ENCODE measurements around the gene TRIM28. TPM values are rescaled to one million over a fixed set of nuclear protein-coding genes. Genes with fewer than 3 reads are reported as not detected.

Gene TRIM28
- total RNA-seq, 1 donor from 2014 or later = 140 TPM

DNA sequence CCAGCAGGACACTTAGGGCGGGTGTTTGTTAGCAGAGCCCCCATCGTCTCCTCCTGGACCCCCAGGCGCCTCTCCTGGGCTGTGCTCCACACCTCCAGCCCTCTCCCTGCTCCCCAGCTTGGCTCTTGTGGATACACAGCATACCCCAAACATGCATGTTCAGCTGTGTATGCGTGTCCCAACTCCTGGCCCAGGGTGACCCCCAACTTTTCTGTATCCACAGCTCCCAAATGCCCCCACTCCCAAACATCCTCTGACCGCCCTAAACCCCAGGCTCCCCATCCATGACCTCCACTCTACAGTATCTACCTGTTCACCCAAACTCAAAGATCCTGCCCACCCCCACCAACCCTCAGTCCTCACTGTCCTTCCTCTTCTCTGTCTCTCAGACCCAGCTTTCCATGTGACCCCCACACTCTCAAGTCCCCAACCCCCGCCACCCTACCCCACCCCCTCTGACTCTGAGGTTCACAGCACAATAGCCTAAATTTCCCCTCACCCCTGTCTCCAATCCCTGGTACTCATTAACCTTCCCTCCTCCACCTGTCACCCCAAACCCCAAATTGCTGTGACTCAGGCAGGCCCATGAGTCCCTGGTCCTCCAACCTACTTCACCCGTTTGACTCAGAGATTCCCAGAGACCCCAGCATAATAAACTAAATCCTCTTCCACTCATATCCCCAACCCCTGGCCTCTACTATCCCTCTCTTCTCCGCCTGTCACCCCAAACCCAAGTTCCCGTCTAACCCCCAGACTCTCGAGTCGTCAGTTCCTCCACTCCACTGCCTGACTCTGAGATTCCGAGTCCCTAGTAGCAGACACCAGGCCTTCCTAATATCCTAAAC lies 13.6 kb downstream of the TRIM28 start:
- intact Hi-C loops (cut with DNase I) = no loop called here
- DNase-seq (ENCODE audit: low spot score) = no peak

DNA sequence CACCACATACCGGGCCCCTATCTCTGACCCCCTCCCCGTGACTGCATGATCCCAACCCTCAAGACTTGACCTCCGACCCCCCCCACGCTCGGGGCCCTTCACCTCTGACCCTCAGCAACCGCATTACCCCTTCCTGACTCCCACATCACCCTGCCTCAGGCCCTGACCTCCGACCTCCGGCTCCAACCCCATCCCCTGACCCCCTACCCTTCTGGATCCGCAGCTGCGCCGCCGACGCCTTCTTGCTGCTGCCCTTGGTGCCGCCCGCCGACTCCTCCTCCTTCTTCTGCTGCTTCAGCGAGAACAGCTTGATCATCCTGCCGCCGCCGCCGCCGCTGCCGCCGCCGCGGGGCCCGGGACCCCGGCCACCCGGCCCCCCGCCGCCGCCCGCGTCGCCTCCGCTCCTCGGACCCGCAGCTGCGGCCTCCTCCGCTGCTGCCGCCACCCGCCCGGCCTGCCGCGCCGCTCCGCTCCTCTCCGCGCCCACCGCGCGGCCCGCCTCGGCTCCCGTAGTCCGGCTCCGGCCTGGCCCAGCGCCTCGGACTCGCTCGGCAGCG lies 14.3 kb downstream of the TRIM28 start, which contains the start of gene UBE2M:
Gene UBE2M, minus strand, starts transcription at position 546 of the 557 bp plus-strand sequence. Its CDS starts 230 bp downstream, at position 316.
- no peak for DNase-seq (ENCODE audit: low spot score)
- intact Hi-C loops (cut with DNase I) = no loop called here

DNA sequence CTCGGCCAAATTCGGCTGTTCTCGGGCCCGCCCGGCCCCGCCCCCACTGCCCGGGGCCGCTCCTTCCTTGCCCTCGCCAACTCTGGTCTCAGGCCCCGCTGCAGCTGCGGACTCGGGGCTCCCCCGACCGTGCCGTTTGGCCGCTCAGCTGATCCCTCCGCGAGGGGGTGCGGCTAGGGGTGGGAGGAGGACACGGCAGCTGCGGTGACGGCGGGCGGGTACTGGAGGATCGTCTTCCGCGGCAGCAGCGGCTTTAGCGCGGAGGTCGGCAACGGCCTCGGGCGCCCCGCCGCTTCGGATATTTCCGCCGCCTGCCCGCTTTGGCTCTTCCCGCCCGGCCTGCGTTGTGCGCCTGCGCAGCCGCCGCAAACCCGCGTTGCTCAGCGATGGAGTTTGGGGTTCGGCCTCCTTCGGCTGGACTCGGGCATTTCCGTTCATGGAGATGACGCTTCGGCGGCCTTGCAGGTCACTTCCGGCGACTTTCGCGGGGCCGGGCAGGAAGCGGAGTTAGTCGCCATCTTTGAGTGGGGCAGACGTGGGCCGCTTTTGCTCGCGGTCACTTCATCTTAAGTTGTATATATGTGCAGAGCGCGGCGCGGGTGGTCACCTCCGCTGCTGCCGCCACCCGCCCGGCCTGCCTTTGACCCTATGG lies 14.9 kb downstream of the TRIM28 start:
- intact Hi-C loops (cut with DNase I) = loop anchor here (1.0 kb wide), 1 partner anchor 14 kb away; no protein-coding TSS in a partner anchor

DNA sequence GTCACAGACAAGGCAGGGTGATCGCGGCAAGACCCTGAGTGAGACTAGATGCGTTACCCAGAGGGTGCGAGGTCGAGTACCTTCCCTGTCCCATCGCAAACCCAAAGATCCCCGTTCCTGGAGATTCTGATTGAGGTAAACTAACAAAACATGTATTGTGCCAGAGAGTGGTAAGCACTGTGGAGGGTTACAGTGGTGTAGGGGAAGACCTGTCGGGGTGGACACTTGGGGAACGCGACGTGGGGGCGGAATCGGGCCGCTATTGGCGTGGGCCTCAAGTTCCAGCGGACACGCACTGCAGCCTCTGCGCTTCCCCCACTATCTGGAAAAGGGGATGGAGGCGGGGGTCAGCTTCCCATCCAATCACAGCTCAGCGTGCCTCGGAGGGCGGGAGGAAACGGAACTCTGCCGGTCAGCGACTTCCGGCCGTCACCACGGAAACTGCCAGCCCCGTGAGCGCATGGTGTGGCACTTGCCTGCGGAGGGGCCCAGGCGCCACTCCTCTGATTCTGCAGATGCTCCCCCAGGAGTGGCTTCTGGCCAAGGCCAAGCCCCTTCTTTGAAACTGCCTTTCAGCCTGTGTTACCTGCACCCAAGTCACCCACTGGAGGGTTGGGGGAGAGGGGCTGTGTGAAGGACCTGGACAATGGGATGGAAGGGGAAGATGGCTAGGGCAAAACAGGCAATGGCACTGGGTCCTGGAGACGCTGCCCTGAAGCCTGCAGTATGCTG lies 15.6 kb downstream of the TRIM28 start:
- DNase-seq (ENCODE audit: low spot score) = peak; percentile 95
- intact Hi-C loops (cut with DNase I) = loop anchor here (1.0 kb wide), 1 partner anchor 13 kb away; no protein-coding TSS in a partner anchor

More for the DNA sequence above, 14.9 kb downstream of the TRIM28 start:
- DNase-seq (ENCODE audit: low spot score) = peak; percentile 100

DNA sequence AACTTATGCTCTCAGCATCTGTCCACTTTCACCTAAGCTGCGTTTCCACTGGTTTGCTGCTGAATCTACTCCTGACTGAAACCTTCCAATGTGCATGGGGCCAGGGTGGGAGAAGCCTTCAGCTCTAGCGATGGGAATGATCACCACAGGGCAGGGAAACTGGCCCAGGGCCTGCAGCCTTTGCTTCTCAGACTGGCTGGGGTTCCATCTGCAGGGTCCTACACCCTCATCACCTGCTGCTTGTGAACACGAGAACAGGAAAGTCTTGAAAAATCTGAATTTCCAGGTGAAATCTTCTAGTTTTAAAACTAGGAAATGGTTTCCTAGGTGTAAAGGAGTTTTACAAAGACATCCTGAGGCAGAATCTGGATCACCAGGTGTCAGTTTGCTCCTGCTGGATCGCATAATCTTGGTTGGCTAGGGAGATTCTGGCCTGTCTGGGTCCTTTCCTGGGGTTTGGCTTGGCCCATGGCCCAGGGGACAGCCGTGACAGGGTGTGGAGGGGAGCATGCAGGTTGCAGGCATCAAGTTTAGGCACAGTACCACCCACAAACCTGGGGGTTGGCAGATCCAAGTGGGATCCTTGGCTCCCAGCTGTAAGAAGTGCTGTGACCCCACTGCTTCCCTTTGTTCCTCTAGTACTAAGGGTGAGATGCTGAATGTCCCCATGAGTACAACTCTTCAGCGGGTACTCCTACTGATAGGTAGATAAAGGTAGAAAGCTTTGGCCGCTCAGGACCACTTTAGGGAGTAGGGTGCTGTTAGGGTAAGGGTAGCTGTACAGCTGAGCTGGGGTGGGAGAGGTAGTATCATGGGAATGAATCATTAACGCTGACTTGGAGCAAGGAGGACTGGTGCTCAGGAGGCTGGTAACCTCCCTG lies 16.4 kb downstream of the TRIM28 start:
- intact Hi-C loops (cut with DNase I) = no loop called here
- no peak for DNase-seq (ENCODE audit: low spot score)

DNA sequence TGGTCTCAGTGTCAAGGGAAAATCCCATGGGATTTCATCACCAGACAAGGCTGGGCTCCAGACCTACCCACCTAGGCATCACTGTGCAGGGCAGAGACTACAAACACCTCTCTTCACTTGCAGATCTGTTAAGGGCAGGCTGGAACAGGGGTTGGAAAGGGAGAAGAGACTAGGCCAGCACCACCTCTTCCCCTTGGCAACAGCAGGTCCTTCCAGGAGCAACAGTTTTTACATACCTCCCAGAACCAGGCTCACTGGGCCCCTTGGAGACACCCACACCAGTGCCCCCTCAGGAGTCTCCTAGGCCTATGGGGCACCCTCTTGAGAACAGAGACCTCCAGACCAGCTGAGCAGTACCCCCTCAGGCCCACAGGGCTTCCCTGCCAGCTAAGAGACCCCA lies 17.1 kb downstream of the TRIM28 start:
- intact Hi-C loops (cut with DNase I) = no loop called here
- no peak for DNase-seq (ENCODE audit: low spot score)

DNA sequence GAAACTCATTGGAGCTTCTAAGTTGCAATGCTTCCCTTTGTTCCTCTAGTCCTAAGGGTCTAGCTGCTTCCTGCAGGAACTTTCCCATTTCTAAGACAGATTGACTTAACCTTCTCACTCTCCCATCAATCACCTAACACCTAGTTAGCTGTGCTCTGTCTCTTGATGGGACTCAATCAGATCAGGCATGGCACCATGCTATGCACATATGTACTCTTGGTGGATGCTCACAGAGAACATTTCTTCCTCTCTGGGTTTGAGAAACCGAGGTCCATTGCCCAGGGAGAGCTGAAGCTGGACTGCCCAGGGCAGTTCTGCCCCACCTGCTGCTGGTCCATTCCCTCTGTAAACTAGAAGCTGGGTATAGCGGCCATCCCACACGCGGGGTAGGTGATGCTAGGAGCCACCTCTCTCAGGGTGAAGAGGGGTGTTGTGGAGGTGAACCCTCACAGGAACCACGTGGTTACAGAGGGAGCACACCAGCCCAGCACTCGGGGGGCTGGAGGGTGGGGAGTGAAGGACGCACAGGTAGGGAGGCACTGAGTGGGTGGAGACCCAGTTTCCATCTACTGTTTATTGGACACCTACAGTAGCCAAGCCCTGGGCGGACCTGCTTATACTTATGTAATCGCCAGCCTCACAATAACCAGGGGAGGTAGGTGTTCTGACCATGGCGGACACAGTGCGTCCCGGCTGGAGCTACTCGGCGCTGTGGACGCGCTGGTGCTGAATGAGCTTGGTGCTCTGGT lies 17.7 kb downstream of the TRIM28 start:
- no peak for DNase-seq (ENCODE audit: low spot score)
- intact Hi-C loops (cut with DNase I) = no loop called here

DNA sequence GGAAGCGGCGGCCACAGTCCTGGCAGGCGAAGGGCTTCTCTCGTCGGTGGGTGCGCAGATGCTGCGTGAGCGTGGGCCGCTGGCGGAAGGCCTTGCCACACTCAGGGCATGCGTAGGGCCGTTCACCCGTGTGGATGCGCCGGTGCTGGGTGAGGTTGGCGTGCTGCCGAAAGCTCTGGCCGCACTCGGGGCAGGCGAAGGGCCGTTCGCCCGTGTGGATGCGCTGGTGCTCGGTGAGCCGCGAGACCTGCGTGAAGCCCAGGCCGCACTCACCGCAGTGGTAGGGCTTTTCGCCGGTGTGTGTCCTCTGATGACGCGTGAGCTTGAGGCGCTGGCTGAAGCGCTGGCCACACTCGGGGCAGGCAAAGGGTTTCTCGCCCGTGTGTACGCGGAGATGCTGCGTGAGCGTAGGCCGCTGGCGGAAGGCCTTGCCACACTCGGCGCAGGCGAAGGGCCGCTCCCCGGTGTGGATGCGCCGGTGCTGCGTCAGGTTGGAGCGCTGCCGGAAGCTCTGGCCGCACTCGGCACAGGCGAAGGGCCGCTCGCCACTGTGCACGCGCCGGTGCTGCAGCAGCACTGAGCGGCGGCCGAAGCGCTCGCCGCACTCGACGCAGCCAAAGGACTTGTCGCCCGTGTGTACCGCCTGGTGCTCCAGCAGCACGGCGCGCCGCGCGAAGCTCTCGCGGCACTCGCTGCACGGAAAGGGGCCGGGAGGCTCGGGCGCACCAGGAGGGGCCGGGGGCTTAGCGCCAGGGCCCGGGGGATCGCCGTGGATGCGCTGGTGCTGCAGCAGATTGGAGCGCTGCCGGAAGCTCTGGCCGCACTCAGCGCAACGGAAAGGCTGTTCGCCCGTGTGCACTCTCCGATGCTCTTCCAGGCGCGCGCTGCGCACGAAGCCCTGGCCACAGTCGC lies 18.5 kb downstream of the TRIM28 start:
- no peak for DNase-seq (ENCODE audit: low spot score)
- intact Hi-C loops (cut with DNase I) = no loop called here

DNA sequence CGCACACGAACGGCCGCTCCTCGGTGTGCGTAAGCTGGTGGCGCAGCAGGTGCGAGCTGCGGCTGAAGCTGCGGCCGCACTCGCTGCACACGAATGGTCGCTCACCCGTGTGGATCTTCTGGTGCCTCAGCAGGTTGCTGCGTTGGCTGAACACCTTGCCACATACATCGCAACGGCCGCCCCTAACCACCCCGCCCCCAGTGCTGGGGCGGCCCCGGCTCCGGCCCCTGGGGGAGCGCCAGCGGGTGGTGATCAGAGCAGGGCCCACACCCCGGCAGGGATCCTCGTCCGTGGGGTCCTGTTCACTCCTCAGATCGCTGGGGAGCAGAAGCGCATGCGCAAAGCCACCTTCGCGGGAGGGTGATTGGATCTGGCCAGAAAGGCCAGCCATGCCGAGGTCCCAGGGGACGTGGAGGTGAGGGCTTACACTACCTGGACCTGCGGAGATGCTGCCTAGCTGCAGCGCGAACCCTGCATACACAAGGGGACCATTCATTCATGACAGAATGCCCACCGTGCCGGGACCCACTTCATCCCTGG lies 19.2 kb downstream of the TRIM28 start:
- DNase-seq (ENCODE audit: low spot score) = no peak
- intact Hi-C loops (cut with DNase I) = no loop called here

DNA sequence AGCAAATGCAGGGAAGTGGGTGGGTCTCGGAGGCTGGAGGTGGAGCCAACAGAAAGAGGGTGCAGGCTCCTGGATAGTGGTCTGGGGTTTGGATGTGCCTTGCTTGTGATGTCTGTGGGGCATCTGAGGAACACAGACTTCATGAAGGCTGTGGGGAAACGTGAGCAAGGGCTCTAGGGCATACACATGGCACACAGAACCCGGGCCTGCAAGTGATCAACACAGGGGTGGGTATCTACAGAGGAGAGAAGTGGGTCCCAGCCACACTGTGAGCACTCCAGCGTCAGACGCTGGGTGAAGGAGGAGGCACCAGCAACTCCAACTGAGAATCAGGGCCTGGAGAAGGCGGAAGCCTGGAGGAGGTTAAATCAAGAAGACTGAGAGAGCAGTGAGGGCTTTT lies 20.0 kb downstream of the TRIM28 start:
- no peak for DNase-seq (ENCODE audit: low spot score)
- intact Hi-C loops (cut with DNase I) = no loop called here

DNA sequence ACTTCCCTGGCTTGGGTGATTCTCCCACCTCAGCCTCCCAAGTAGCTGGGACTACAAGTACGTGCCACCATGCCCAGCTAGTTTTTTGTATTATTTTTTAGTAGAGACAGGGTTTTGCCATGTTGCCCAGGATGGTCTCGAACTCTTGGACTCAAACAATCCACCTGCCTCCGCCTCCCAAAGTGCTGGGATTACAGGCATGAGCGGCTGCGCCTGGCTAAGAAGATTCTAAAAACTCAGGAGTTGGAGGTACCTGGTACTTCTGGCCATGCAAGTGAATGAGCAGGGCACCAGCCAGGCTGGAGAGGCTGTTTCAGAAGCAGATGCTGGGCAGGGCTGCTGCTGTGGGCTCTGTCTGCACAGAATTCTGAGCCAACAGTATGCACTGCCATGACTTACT lies 23.1 kb downstream of the TRIM28 start:
- no peak for DNase-seq (ENCODE audit: low spot score)
- intact Hi-C loops (cut with DNase I) = no loop called here

DNA sequence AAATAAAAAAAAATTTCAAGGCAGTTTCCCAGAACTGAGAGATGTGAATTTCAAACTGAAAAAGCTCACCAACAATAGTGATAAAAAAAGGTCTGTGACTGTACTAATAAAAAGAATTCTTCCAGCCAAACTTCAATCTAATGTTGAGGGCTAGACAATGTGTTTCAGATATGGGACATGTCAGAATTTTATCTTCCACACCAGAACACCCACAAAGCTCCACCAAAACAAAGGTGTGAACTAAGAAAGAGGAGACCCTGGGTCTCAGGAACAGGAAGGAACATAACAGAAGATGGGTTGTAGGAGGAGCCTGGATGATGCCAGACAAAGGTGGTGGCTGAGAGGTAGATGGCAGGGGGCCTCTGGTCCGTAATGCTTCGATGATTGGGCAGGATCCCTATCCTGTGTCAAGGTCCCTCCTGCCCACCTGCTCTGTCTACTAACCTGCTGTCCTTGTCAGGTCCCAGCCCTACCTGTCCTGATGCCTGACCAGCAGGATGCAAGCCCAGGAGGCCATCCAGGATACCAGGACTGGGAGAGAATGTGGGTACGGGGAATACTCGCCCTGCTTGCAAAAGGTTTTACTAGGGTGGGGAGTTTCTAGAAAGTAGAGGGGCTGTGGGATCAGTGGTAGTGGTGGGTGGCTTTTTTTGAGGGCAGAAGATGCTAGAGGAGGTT lies 24.7 kb downstream of the TRIM28 start:
- intact Hi-C loops (cut with DNase I) = no loop called here
- DNase-seq (ENCODE audit: low spot score) = peak; percentile 54

DNA sequence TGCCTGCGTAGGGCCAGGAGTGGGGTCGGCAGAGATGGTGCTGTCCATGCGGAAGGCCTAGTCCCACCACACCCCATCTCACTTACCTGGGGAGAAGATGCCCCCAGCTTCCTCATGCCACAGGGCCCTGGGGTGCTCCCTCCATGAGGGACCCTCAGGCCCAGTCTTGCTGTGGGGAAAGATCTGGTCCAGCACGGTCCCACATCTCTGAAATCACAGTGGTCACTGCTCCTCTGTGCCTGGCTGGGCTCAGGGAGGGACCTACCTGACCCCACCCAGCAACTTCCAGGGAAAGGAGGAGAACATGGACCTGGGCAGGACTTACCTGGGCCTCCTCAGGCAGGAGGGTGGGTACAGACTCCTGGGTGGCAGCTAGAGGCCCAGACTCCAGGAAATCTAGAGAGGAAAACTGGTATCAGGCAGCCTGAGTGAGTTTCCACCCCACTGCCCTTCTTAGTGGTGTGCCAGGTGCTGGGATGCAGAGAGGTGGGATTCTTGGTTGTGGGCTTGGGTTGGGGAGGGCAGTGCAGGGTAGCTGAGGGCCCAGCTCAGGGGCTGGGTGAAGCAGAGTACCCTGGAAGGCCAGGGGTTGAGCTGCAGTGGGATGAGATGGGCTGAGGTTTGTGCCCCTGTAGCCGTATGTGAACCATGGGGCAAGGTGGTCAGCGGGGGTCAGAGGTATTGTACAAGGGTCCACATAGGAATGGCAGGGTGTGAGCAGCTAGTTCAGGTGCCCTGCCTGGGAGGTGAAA lies 25.5 kb downstream of the TRIM28 start:
- peak; percentile 43 for DNase-seq (ENCODE audit: low spot score)
- intact Hi-C loops (cut with DNase I) = no loop called here

DNA sequence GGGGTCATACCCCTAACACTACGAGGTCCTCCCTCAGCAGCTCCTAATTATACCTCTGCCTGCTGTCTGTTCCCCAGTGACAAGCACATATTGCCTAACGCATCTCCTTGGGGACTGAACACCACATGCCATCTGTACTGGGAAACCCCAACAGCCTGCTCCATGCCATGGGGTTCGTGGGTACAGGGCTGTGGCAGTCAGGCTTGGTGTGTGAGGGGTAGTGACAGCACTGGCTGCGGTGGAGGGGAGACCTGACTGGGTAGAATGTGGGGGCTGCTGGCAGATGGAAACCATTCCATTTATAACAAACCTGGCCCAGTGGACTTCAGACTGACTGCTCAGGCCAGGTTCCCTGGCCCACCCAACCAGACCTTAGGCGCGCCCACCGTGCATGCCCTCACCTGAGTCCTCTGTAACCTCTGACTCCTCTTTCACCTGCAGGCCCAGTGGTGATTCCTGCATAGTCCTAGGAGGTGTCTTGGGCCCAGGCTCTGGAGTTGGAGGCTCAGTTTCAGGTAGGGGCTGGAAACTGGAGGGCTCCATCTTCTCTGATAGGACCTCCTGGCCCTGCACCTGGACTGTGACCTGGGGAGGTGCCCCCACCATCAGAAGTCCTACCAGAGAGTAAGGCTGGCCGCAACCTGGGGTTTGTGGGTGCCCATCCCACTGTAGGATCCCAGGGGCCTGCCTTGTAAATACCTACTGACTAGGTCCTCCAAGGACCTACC lies 26.2 kb downstream of the TRIM28 start:
- intact Hi-C loops (cut with DNase I) = no loop called here
- DNase-seq (ENCODE audit: low spot score) = peak; percentile 66
